GM12878 (cell line): ENCODE measurements around the gene TRABD2B.

Experiments
- BHLHE40 ChIP-seq, 2 experiments: fragments of 450-650 bp in 1 of 2; IDR thresholded peaks; 2 replicates each; pipeline ENCODE4 v1.6.1; 2011 to 2017; ENCODE audit warnings: low read depth in 2 of 2, borderline replicate concordance in 1 of 2, improper control_type of control experiment in 1 of 2, low read length in 1 of 2, mild to moderate bottlenecking in 1 of 2
- ESRRA ChIP-seq: IDR thresholded peaks from 2 replicates; pipeline ENCODE4 v1.6.1; 2012; ENCODE audit warnings: mild to moderate bottlenecking, low read length, improper control_type of control experiment
- HDAC2 ChIP-seq: fragments of 200-600 bp; sonication (generic); IDR thresholded peaks from 2 replicates; pipeline ENCODE4 v1.6.1; 2017
- SMC3 ChIP-seq: IDR thresholded peaks from 2 replicates; pipeline ENCODE4 v1.6.1; 2011; ENCODE audit warnings: low read length, improper control_type of control experiment, borderline replicate concordance
- SP1 ChIP-seq: IDR thresholded peaks from one replicate; pipeline ENCODE4 v1.6.1; 2011; ENCODE audit warnings: low read depth, low read length
- TF ChIP-seq, protein P1 (sequence below): IDR thresholded peaks from 2 replicates; pipeline ENCODE4 v1.6.1; 2012; ENCODE audit warnings: mild to moderate bottlenecking, low read depth, low read length

GRCh38 chr1:47870946-47871676, 126.1 kb downstream of the TRABD2B start:
- TF ChIP-seq SP1 = no peak
- TF ChIP-seq, protein P1, sequence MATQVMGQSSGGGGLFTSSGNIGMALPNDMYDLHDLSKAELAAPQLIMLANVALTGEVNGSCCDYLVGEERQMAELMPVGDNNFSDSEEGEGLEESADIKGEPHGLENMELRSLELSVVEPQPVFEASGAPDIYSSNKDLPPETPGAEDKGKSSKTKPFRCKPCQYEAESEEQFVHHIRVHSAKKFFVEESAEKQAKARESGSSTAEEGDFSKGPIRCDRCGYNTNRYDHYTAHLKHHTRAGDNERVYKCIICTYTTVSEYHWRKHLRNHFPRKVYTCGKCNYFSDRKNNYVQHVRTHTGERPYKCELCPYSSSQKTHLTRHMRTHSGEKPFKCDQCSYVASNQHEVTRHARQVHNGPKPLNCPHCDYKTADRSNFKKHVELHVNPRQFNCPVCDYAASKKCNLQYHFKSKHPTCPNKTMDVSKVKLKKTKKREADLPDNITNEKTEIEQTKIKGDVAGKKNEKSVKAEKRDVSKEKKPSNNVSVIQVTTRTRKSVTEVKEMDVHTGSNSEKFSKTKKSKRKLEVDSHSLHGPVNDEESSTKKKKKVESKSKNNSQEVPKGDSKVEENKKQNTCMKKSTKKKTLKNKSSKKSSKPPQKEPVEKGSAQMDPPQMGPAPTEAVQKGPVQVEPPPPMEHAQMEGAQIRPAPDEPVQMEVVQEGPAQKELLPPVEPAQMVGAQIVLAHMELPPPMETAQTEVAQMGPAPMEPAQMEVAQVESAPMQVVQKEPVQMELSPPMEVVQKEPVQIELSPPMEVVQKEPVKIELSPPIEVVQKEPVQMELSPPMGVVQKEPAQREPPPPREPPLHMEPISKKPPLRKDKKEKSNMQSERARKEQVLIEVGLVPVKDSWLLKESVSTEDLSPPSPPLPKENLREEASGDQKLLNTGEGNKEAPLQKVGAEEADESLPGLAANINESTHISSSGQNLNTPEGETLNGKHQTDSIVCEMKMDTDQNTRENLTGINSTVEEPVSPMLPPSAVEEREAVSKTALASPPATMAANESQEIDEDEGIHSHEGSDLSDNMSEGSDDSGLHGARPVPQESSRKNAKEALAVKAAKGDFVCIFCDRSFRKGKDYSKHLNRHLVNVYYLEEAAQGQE = no peak
- TF ChIP-seq ESRRA = no peak
- no peak for TF ChIP-seq BHLHE40 (IDR thresholded peaks at IDR 0.05; ENCODE audit: borderline replicate concordance in 1 of 2, low read depth in 2 of 2, low read length in 1 of 2)
- TF ChIP-seq HDAC2 = no peak
- TF ChIP-seq SMC3 = no peak
